Measurements from ENCODE around the gene PCNX1. TPM values are rescaled to one million over a fixed set of nuclear protein-coding genes. Genes with fewer than 3 reads are reported as not detected.

Gene PCNX1
- total and polyA plus RNA-seq, 5 donors from 2014 or later = 16.4 to 202 (median 21.1) TPM

GRCh38 chr14:71086567-71086966, 179.3 kb downstream of the PCNX1 start:
- H3K27ac Mint-ChIP-seq = peak overlapping the region in 1 of 3 donors; percentile 14

DNA sequence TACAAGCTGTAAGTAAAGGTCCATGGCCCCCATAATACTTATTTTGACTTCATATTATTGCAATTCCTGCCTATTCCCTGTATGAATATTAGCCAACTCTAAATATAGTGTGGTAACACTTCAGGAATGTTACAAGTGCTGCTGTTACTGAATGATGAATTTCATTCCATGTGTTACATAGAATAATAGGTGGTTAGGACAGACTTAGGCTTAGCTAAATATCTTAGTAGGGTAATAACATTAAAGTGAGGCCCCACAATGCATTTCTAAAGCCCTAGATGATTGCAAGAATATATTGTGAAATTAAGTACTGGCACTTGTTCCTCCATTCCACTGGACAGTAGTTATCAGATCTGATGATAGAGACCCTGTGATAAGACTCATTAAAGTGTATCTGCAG, 182.7 kb downstream of the PCNX1 start:
- no peaks in the 10 kb centered on the region for H3K27me3 ChIP-seq (ENCODE audit: control insufficient read depth, insufficient read depth, low read length)
- no peak overlapping the region for H3K27ac ChIP-seq (ENCODE audit: insufficient read depth, low read length, poor library complexity, severe bottlenecking)
- peaks cover 80% of the 10 kb centered on the region for H3K36me3 Mint-ChIP-seq
- DNase-seq (no peak), ATAC-seq (ENCODE audit: low read depth in 2 of 2) (no peak)
- no peaks in the 10 kb centered on the region for H3K27me3 Mint-ChIP-seq
- no peaks in the 10 kb centered on the region for H3K9me3 ChIP-seq (ENCODE audit: control insufficient read depth in 2 of 2, low read length in 2 of 2)
- no peaks in the 10 kb centered on the region for H3K4me1 ChIP-seq (ENCODE audit: control insufficient read depth, insufficient read depth, low read length, poor library complexity, severe bottlenecking)
- H3K36me3 ChIP-seq (ENCODE audit: control insufficient read depth, insufficient read depth, low read length) = peaks cover 98% of the 10 kb centered on the region
- no peak overlapping the region for H3K27ac Mint-ChIP-seq
- H3K4me3 ChIP-seq (ENCODE audit: low read depth, low read length) = no peak overlapping the region
- H3K4me1 Mint-ChIP-seq = peaks cover 14 to 34% (median 26%) of the 10 kb centered on the region in 4 donors
- no peak overlapping the region for H3K4me3 Mint-ChIP-seq
- peaks cover 0 to 2% (median 0%) of the 10 kb centered on the region in 7 donors for H3K9me3 Mint-ChIP-seq

More at GRCh38 chr14:71086567-71086966, 179.3 kb downstream of the PCNX1 start:
- H3K27me3 ChIP-seq (ENCODE audit: control insufficient read depth, insufficient read depth, low read length) = no peaks in the 10 kb centered on the region
- no peaks in the 10 kb centered on the region for H3K4me1 ChIP-seq (ENCODE audit: control insufficient read depth, insufficient read depth, low read length, poor library complexity, severe bottlenecking)
- no peaks in the 10 kb centered on the region for H3K27me3 Mint-ChIP-seq
- ATAC-seq (ENCODE audit: low read depth in 2 of 2) (no peak), DNase-seq (no peak)
- H3K4me3 ChIP-seq (ENCODE audit: low read depth, low read length) = no peak overlapping the region
- peaks cover 77% of the 10 kb centered on the region for H3K36me3 ChIP-seq (ENCODE audit: control insufficient read depth, insufficient read depth, low read length)
- peaks cover 67% of the 10 kb centered on the region for H3K36me3 Mint-ChIP-seq
- no peaks in the 10 kb centered on the region for H3K9me3 ChIP-seq (ENCODE audit: control insufficient read depth in 2 of 2, low read length in 2 of 2)
- H3K27ac ChIP-seq (ENCODE audit: insufficient read depth, low read length, poor library complexity, severe bottlenecking) = no peak overlapping the region
- no peak overlapping the region for H3K4me3 Mint-ChIP-seq
- peaks cover 21 to 35% (median 29%) of the 10 kb centered on the region in 4 donors for H3K4me1 Mint-ChIP-seq
- H3K9me3 Mint-ChIP-seq = peaks cover 0 to 1% (median 0%) of the 10 kb centered on the region in 7 donors

GRCh38 chr14:71094722-71095121, 187.5 kb downstream of the PCNX1 start:
- no peaks in the 10 kb centered on the region for H3K27me3 ChIP-seq (ENCODE audit: control insufficient read depth, insufficient read depth, low read length)
- no peak overlapping the region for H3K4me3 ChIP-seq (ENCODE audit: low read depth, low read length)
- no peaks in the 10 kb centered on the region for H3K27me3 Mint-ChIP-seq
- ATAC-seq (ENCODE audit: low read depth in 2 of 2) = no peak
- H3K9me3 Mint-ChIP-seq = peaks cover 0 to 4% (median 0%) of the 10 kb centered on the region in 7 donors
- H3K27ac ChIP-seq (ENCODE audit: insufficient read depth, low read length, poor library complexity, severe bottlenecking) = no peak overlapping the region
- peaks cover 73% of the 10 kb centered on the region for H3K36me3 Mint-ChIP-seq
- no peak overlapping the region for H3K27ac Mint-ChIP-seq
- H3K4me1 ChIP-seq (ENCODE audit: control insufficient read depth, insufficient read depth, low read length, poor library complexity, severe bottlenecking) = no peaks in the 10 kb centered on the region
- DNase-seq = no peak
- H3K9me3 ChIP-seq (ENCODE audit: control insufficient read depth in 2 of 2, low read length in 2 of 2) = peaks cover 0 to 4% of the 10 kb centered on the region in 2 experiments
- H3K4me1 Mint-ChIP-seq = peaks cover 21 to 32% (median 25%) of the 10 kb centered on the region in 4 donors
- H3K36me3 ChIP-seq (ENCODE audit: control insufficient read depth, insufficient read depth, low read length) = peaks cover 55% of the 10 kb centered on the region
- no peak overlapping the region for H3K4me3 Mint-ChIP-seq

DNA sequence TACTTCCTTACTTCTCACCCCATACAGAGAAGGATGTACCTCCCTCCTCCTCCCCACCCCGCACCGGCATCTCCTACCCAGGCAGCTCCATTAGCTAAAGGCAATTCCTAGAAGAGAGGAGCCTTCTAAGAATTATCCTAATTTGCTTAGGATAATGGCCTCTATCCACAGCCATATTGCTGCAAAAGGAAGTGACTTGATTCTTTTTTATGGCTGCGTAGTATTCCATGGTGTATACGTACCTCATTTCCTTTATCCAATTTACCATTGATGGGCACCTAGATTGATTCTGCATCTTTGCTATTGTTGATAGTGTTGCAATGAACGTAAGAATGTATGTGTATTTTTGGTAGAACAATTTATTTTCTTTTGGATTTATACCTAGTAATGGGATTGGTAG, 189.7 kb downstream of the PCNX1 start:
- no peaks in the 10 kb centered on the region for H3K4me1 ChIP-seq (ENCODE audit: control insufficient read depth, insufficient read depth, low read length, poor library complexity, severe bottlenecking)
- Mint-ChIP-seq H3K9me3 (peaks cover 0 to 4% (median 0%) of the 10 kb centered on the region in 7 donors), H3K36me3 (peaks cover 68% of the 10 kb centered on the region), H3K4me1 (peaks cover 21 to 37% (median 26%) of the 10 kb centered on the region in 4 donors), H3K27ac (no peak overlapping the region), H3K4me3 (no peak overlapping the region), H3K27me3 (no peaks in the 10 kb centered on the region)
- DNase-seq (no peak), ATAC-seq (ENCODE audit: low read depth in 2 of 2) (no peak)
- H3K4me3 ChIP-seq (ENCODE audit: low read depth, low read length) = no peak overlapping the region
- H3K36me3 ChIP-seq (ENCODE audit: control insufficient read depth, insufficient read depth, low read length) = peaks cover 44% of the 10 kb centered on the region
- no peaks in the 10 kb centered on the region for H3K27me3 ChIP-seq (ENCODE audit: control insufficient read depth, insufficient read depth, low read length)
- no peak overlapping the region for H3K27ac ChIP-seq (ENCODE audit: insufficient read depth, low read length, poor library complexity, severe bottlenecking)
- peaks cover 0 to 4% of the 10 kb centered on the region in 2 experiments for H3K9me3 ChIP-seq (ENCODE audit: control insufficient read depth in 2 of 2, low read length in 2 of 2)

- no peak overlapping the region for H3K4me3 ChIP-seq (ENCODE audit: low read depth, low read length)
- H3K4me1 Mint-ChIP-seq = peaks cover 14 to 20% (median 19%) of the 10 kb centered on the region in 4 donors
- DNase-seq (peak in 2 of 3 donors; percentile 49 to 75), ATAC-seq (ENCODE audit: low read depth in 2 of 2) (peak in 1 of 2 donors; percentile 68)
- peak overlapping the region in 1 of 3 donors; percentile 54 for H3K27ac Mint-ChIP-seq
- H3K9me3 ChIP-seq (ENCODE audit: control insufficient read depth in 2 of 2, low read length in 2 of 2) = no peaks in the 10 kb centered on the region
- H3K9me3 Mint-ChIP-seq = no peaks in the 10 kb centered on the region
- peaks cover 76% of the 10 kb centered on the region for H3K36me3 ChIP-seq (ENCODE audit: control insufficient read depth, insufficient read depth, low read length)
- peaks cover 53% of the 10 kb centered on the region for H3K36me3 Mint-ChIP-seq
- no peaks in the 10 kb centered on the region for H3K4me1 ChIP-seq (ENCODE audit: control insufficient read depth, insufficient read depth, low read length, poor library complexity, severe bottlenecking)
- peak overlapping the region; percentile 33 for H3K27ac ChIP-seq (ENCODE audit: insufficient read depth, low read length, poor library complexity, severe bottlenecking)
- H3K4me3 Mint-ChIP-seq = no peak overlapping the region
- no peaks in the 10 kb centered on the region for H3K27me3 Mint-ChIP-seq
- H3K27me3 ChIP-seq (ENCODE audit: control insufficient read depth, insufficient read depth, low read length) = no peaks in the 10 kb centered on the region
Measured at GRCh38 chr14:71103662-71104484, 196.6 kb downstream of the PCNX1 start.

GRCh38 chr14:71105177-71105576, 197.9 kb downstream of the PCNX1 start:
- H3K36me3 ChIP-seq (ENCODE audit: control insufficient read depth, insufficient read depth, low read length) = peaks cover 89% of the 10 kb centered on the region
- H3K9me3 Mint-ChIP-seq = no peaks in the 10 kb centered on the region
- H3K9me3 ChIP-seq (ENCODE audit: control insufficient read depth in 2 of 2, low read length in 2 of 2) = no peaks in the 10 kb centered on the region
- H3K27me3 ChIP-seq (ENCODE audit: control insufficient read depth, insufficient read depth, low read length) = no peaks in the 10 kb centered on the region
- ATAC-seq (ENCODE audit: low read depth in 2 of 2) (no peak), DNase-seq (no peak)
- peaks cover 54% of the 10 kb centered on the region for H3K36me3 Mint-ChIP-seq
- H3K27ac Mint-ChIP-seq = no peak overlapping the region
- no peaks in the 10 kb centered on the region for H3K27me3 Mint-ChIP-seq
- H3K27ac ChIP-seq (ENCODE audit: insufficient read depth, low read length, poor library complexity, severe bottlenecking) = no peak overlapping the region
- no peaks in the 10 kb centered on the region for H3K4me1 ChIP-seq (ENCODE audit: control insufficient read depth, insufficient read depth, low read length, poor library complexity, severe bottlenecking)
- peaks cover 9 to 14% (median 12%) of the 10 kb centered on the region in 4 donors for H3K4me1 Mint-ChIP-seq
- no peak overlapping the region for H3K4me3 ChIP-seq (ENCODE audit: low read depth, low read length)
- no peak overlapping the region for H3K4me3 Mint-ChIP-seq

DNA sequence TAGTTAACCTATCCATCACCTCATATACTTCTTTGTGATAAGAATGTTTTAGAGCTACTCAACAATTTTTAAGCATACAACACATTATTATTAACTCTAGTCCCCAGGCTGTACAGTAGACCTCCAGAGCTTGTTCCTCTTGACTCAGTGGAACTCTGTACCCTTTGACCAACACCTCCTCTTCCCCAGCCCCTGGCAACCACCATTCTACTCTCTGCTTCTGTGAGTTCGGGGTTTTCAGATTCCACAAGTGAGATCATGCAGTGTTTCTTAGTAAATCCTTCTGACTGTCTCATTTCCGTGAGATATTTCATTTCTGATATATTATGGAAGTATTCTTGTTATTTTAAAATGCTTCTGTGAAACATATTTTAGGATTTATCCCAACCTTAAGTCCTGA, 200.7 kb downstream of the PCNX1 start:
- H3K4me3 ChIP-seq (ENCODE audit: low read depth, low read length) = no peak overlapping the region
- Mint-ChIP-seq H3K9me3 (no peaks in the 10 kb centered on the region), H3K27me3 (no peaks in the 10 kb centered on the region), H3K36me3 (peaks cover 46% of the 10 kb centered on the region), H3K4me1 (peaks cover 4 to 9% (median 8%) of the 10 kb centered on the region in 4 donors), H3K27ac (peak overlapping the region; percentile 2 to 50 (median 15)), H3K4me3 (no peak overlapping the region)
- H3K27ac ChIP-seq (ENCODE audit: insufficient read depth, low read length, poor library complexity, severe bottlenecking) = no peak overlapping the region
- H3K9me3 ChIP-seq (ENCODE audit: control insufficient read depth in 2 of 2, low read length in 2 of 2) = no peaks in the 10 kb centered on the region
- no peak for DNase-seq
- no peaks in the 10 kb centered on the region for H3K27me3 ChIP-seq (ENCODE audit: control insufficient read depth, insufficient read depth, low read length)
- H3K4me1 ChIP-seq (ENCODE audit: control insufficient read depth, insufficient read depth, low read length, poor library complexity, severe bottlenecking) = no peaks in the 10 kb centered on the region
- peaks cover 90% of the 10 kb centered on the region for H3K36me3 ChIP-seq (ENCODE audit: control insufficient read depth, insufficient read depth, low read length)
- ATAC-seq (ENCODE audit: low read depth in 2 of 2) = no peak

Data from CD4-positive, CD25-positive, alpha-beta regulatory T cell (primary cell).